HepG2 (cell line): ENCODE results near the gene TNS1. TPM values are rescaled to one million over a fixed set of nuclear protein-coding genes. Genes with fewer than 3 reads are reported as not detected.

Experiments
- ATAC-seq: fragments of 200-7000 bp; cut with Tn5 transposase; 3 replicates; pipeline ENCODE4 v1.9.1; 2020; ENCODE audit warnings: mild to moderate bottlenecking, moderate library complexity
- BruUV-seq: library from RNA; stranded (reverse); fragments of 400-500 nt; replicated peaks from 2 replicates; lab custom pipeline; 2021; lab: Mats Ljungman, UMichigan
- CTCF ChIA-PET: fragments of 300-600 bp; formaldehyde crosslinking; extraction: SDS; loops from one replicate; lab custom pipeline; 2021; ENCODE audit warnings: low total read pairs, inconsistent platforms, low intra/inter-chr PET ratio; lab: Yijun Ruan, JAX
- POLR2A ChIA-PET: fragments of 350-600 bp; sonication (Branson Sonifier 250); formaldehyde crosslinking; loops from one replicate; lab custom pipeline; 2020; ENCODE audit warnings: antibody characterized with exemption, inconsistent platforms; lab: Yijun Ruan, JAX
- DNase-seq: peaks from one replicate; pipeline ENCODE4 v3.0.0-alpha.2; 2015; ENCODE audit warnings: low spot score
- FAIRE-seq: peaks from 3 replicates; lab custom pipeline; 2011; peaks lifted over from hg19 to GRCh38; lab: Jason Lieb, UNC
- H2AFZ ChIP-seq: one replicate; pipeline ENCODE4 v1.6.1; 2011; ENCODE audit warnings: low read length, inconsistent platforms
- H3K27ac ChIP-seq: fragments of 300-600 bp; 3 replicates; pipeline ENCODE4 v1.8.0; 2011; ENCODE audit warnings: mixed run types, mild to moderate bottlenecking, mixed read lengths, low read length, inconsistent platforms; ENCODE audit not compliant: insufficient read depth; ENCODE audit errors: extremely low read length
- H3K27me3 ChIP-seq, 2 experiments: fragments of 200-600 bp in 1 of 2; 2 replicates in 1 of 2; 3 replicates in 1 of 2; pipeline versions ENCODE4 v1.6.0 to v1.8.0; 2011; ENCODE audit warnings: low read length in 2 of 2, mild to moderate bottlenecking in 2 of 2, moderate library complexity in 2 of 2, inconsistent platforms in 1 of 2; ENCODE audit not compliant: insufficient read depth in 2 of 2, control insufficient read depth in 1 of 2
- H3K36me3 ChIP-seq, 2 experiments: fragments of 200-600 bp in 1 of 2; replicated peaks in 1 of 2; 2 replicates in 1 of 2; 3 replicates in 1 of 2; pipeline versions ENCODE4 v1.5.1 to v1.8.0; 2011; ENCODE audit warnings: low read length in 2 of 2, inconsistent platforms in 1 of 2; ENCODE audit not compliant: insufficient read depth in 2 of 2, control insufficient read depth in 1 of 2
- H3K4me1 ChIP-seq: 2 replicates; pipeline ENCODE4 v1.5.1; 2012; ENCODE audit warnings: low read length, inconsistent platforms; ENCODE audit not compliant: insufficient read depth
- H3K4me2 ChIP-seq: 2 replicates; pipeline ENCODE4 v1.6.0; 2011; ENCODE audit warnings: low read depth, low read length, inconsistent platforms
- H3K4me3 ChIP-seq, 3 experiments: fragments of 200-600 bp in 1 of 3; sonication (generic), shearing (Covaris generic) in 1 of 3; replicated peaks in 1 of 3; 2 replicates each; pipeline ENCODE4 v1.5.1; 2011 to 2016; ENCODE audit warnings: low read length in 3 of 3, inconsistent platforms in 2 of 3, low read depth in 2 of 3, mild to moderate bottlenecking in 2 of 3, control low read depth in 1 of 3, mixed read lengths in 1 of 3; ENCODE audit not compliant: insufficient read depth in 1 of 3
- H3K79me2 ChIP-seq: one replicate; pipeline ENCODE4 v1.6.1; 2011; ENCODE audit warnings: low read length, inconsistent platforms; ENCODE audit not compliant: insufficient read depth
- H3K9ac ChIP-seq: 2 replicates; pipeline ENCODE4 v1.6.0; 2011; ENCODE audit warnings: mild to moderate bottlenecking, low read depth, low read length, inconsistent platforms; ENCODE audit not compliant: insufficient read depth
- H3K9me3 ChIP-seq: 2 replicates; pipeline ENCODE4 v1.5.1; 2012; ENCODE audit warnings: mild to moderate bottlenecking, low read length
- H4K20me1 ChIP-seq: 2 replicates; pipeline ENCODE4 v1.6.0; 2011; ENCODE audit warnings: inconsistent platforms, mild to moderate bottlenecking, low read length, moderate library complexity; ENCODE audit not compliant: insufficient read depth
- ERF ChIP-seq: IDR thresholded peaks from 2 replicates; pipeline ENCODE4 v1.6.1; 2018; ENCODE audit warnings: missing biosample characterization, missing genetic modification reagents
- IRF1 ChIP-seq: sonication (generic); formaldehyde crosslinking; IDR thresholded peaks from 2 replicates; pipeline ENCODE4 v1.4.0; 2020; ENCODE audit warnings: low read depth, mild to moderate bottlenecking, missing genetic modification reagents
- MEIS2 ChIP-seq: sonication (generic); formaldehyde crosslinking; IDR thresholded peaks from 2 replicates; pipeline ENCODE4 v1.9.0; 2021; ENCODE audit warnings: mild to moderate bottlenecking, missing genetic modification reagents
- RAD21 ChIP-seq: fragments of 450-650 bp; formaldehyde crosslinking; IDR thresholded peaks from 2 replicates; pipeline ENCODE4 v1.5.0; 2020; ENCODE audit warnings: mild to moderate bottlenecking
- SIX4 ChIP-seq: sonication (generic); formaldehyde crosslinking; IDR thresholded peaks from 2 replicates; pipeline ENCODE4 v1.4.0; 2020; ENCODE audit warnings: missing genetic modification reagents
- ZBTB2 ChIP-seq: sonication (generic); formaldehyde crosslinking; IDR thresholded peaks from 2 replicates; pipeline ENCODE4 v1.8.0; 2022; ENCODE audit warnings: low read depth, missing genetic modification reagents
- ZBTB26 ChIP-seq: IDR thresholded peaks from 2 replicates; pipeline ENCODE4 v1.6.1; 2016; ENCODE audit warnings: missing compliant biosample characterization, missing genetic modification reagents, borderline replicate concordance
- ZNF10 ChIP-seq: sonication (generic); formaldehyde crosslinking; IDR thresholded peaks from 2 replicates; pipeline ENCODE4 v1.4.0; 2020; ENCODE audit warnings: mild to moderate bottlenecking, low read depth, missing genetic modification reagents, borderline replicate concordance
- ZNF230 ChIP-seq: sonication (generic); formaldehyde crosslinking; IDR thresholded peaks from 2 replicates; pipeline ENCODE4 v1.4.0; 2020; ENCODE audit warnings: mild to moderate bottlenecking, missing genetic modification reagents
- ZNF562 ChIP-seq: sonication (generic); formaldehyde crosslinking; IDR thresholded peaks from 2 replicates; pipeline ENCODE4 v1.8.0; 2022; ENCODE audit warnings: missing genetic modification reagents, borderline replicate concordance
- ZNF687 ChIP-seq: sonication (generic); formaldehyde crosslinking; IDR thresholded peaks from 2 replicates; pipeline ENCODE4 v1.5.1; 2020; ENCODE audit warnings: mild to moderate bottlenecking, missing genetic modification reagents, moderate library complexity
- ZNF883 ChIP-seq: sonication (generic); formaldehyde crosslinking; IDR thresholded peaks from 2 replicates; pipeline ENCODE4 v1.5.1; 2020; ENCODE audit warnings: mild to moderate bottlenecking, missing genetic modification reagents; ENCODE audit errors: not compliant biosample characterization
- ZZZ3 ChIP-seq: sonication (generic); formaldehyde crosslinking; IDR thresholded peaks from 2 replicates; pipeline ENCODE4 v1.4.0; 2020; ENCODE audit warnings: missing genetic modification reagents, mild to moderate bottlenecking, borderline replicate concordance
- WGBS: methylation state at CpG from one replicate; pipeline ENCODE4 v1.1.6; 2017; ENCODE audit warnings: low lambda C conversion rate; 5-methylcytosine and 5-hydroxymethylcytosine counted together
- in situ Hi-C: cut with HindIII; loops from 2 replicates; pipeline ENCODE4 v1.10.0; 2017; ENCODE audit warnings: low pct_unique_long_range_greater_than_20kb; ENCODE audit not compliant: extremely low pct_ligation_motif_present
- intact Hi-C: fragments of 100-400 bp; cut with micrococcal nuclease; formaldehyde crosslinking; loops from one replicate; pipeline ENCODE4 v1.10.0; 2022; ENCODE audit not compliant: unreplicated experiment
- polyA plus RNA-seq, 8 experiments: library from polyadenylated mRNA; depleted of rRNA in 3 of 8; stranded (reverse) in 7 of 8; unstranded in 1 of 8; fragments of >200 nt; fragmentation: Illumina TruSeq in 4 of 8; extraction: Trizol in 4 of 8; gene quantifications; 2 replicates each; pipeline versions ENCODE4 v1.2.1 to v1.2.3, GENCODE V29; 2011 to 2016; ENCODE audit warnings: low read depth in 4 of 8, missing spikeins in 1 of 8, mixed read lengths in 1 of 8; ENCODE audit not compliant: insufficient read depth in 1 of 8
- total RNA-seq, 5 experiments: library from RNA; depleted of rRNA; stranded (reverse); fragments of >200 nt; fragmentation: Illumina TruSeq; extraction: Trizol; gene quantifications; 2 replicates each; pipeline ENCODE4 v1.2.3, GENCODE V29; 2016; ENCODE audit warnings: low read depth in 1 of 5

TNS1 gene
- total and polyA plus RNA-seq, 2 of the 13 experiments (the other 11 are each of a cell fraction or from before 2014, with no cell fraction given), result 1.9 to 118 TPM

- CTCF ChIA-PET, result no interaction called here
- Histone ChIP-seq H3K27me3 (peaks cover 5 to 59% of the 10 kb centered on the region in 2 experiments; a peak in 4 of 5 replicates), H3K9ac (no peak overlapping the region), H4K20me1 (no peaks in the 10 kb centered on the region), H3K4me1 (no peaks in the 10 kb centered on the region), H3K36me3 (no peaks in the 10 kb centered on the region), H3K79me2 (no peaks in the 10 kb centered on the region), H3K9me3 (no peaks in the 10 kb centered on the region), H3K27ac (no peak overlapping the region), H3K4me3 (no peak overlapping the region), H3K4me2 (no peak overlapping the region), H2AFZ (no peak overlapping the region)
- intact Hi-C loops, result no loop called here
- FAIRE-seq (no peak), DNase-seq (no peak), ATAC-seq (no peak)
- 11% methylated on average over 3 of the region's 3 CpGs for WGBS
- BruUV-seq, result no TSS peak
- POLR2A ChIA-PET, result no interaction called here
- in situ Hi-C loops, result no loop called here
- no peak for TF ChIP-seq ZNF687 (CRISPR knock-in tag)
- TF ChIP-seq RAD21 (CRISPR knock-in tag), result no peak
- TF ChIP-seq ZNF562, result no peak
- no peak for TF ChIP-seq ZNF230 (CRISPR knock-in tag)
- TF ChIP-seq ZNF10, result no peak
- no peak for TF ChIP-seq ZBTB26 (CRISPR knock-in tag)
- no peak for TF ChIP-seq ZZZ3
- no peak for TF ChIP-seq IRF1 (CRISPR knock-in tag)
- TF ChIP-seq ZBTB2, result no peak
- no peak for TF ChIP-seq ERF
- TF ChIP-seq SIX4 (CRISPR knock-in tag), result no peak
- no peak for TF ChIP-seq ZNF883 (CRISPR knock-in tag)
- no peak for TF ChIP-seq MEIS2 (CRISPR knock-in tag)
Measured at GRCh38 chr2:218023636-218024035, 20.8 kb upstream of the TNS1 start.
